DOHH2 (cell line): ENCODE data around the gene KRTAP5-2.

Experiments used
- H3F3A ChIP-seq: fragments of 200-600 bp; sonication (generic), shearing (Covaris generic); 2 replicates; pipeline ENCODE4 v1.6.0; 2016; ENCODE audit warnings: antibody characterized with exemption, mild to moderate bottlenecking; ENCODE audit not compliant: control insufficient read depth, insufficient read depth
- H3K27ac ChIP-seq: fragments of 200-600 bp; sonication (generic); 2 replicates; pipeline ENCODE4 v1.5.1; 2014; ENCODE audit warnings: low read depth, mild to moderate bottlenecking, low read length, moderate library complexity
- H3K27me3 ChIP-seq: fragments of 200-600 bp; sonication (generic); 2 replicates; pipeline ENCODE4 v1.6.1; 2014; ENCODE audit warnings: mild to moderate bottlenecking, low read length, mixed read lengths; ENCODE audit not compliant: control insufficient read depth
- H3K36me3 ChIP-seq: fragments of 200-600 bp; sonication (generic); 2 replicates; pipeline ENCODE4 v1.6.1; 2014; ENCODE audit warnings: mild to moderate bottlenecking, low read length, moderate library complexity, mixed read lengths; ENCODE audit not compliant: control insufficient read depth
- H3K4me1 ChIP-seq: fragments of 200-600 bp; sonication (generic); 2 replicates; pipeline ENCODE4 v1.6.1; 2014; ENCODE audit warnings: mild to moderate bottlenecking, low read length, mixed read lengths; ENCODE audit not compliant: control insufficient read depth
- H3K4me2 ChIP-seq: fragments of 200-600 bp; sonication (generic); 2 replicates; pipeline ENCODE4 v1.6.0; 2014; ENCODE audit warnings: mild to moderate bottlenecking, low read length, moderate library complexity
- H3K4me3 ChIP-seq: fragments of 200-600 bp; sonication (generic); 2 replicates; pipeline ENCODE4 v1.5.1; 2014; ENCODE audit warnings: mild to moderate bottlenecking, low read length, mixed read lengths
- H3K79me2 ChIP-seq: fragments of 200-600 bp; sonication (generic); 2 replicates; pipeline ENCODE4 v1.6.1; 2014; ENCODE audit warnings: mild to moderate bottlenecking, low read length, mixed read lengths; ENCODE audit not compliant: control insufficient read depth
- H3K9me2 ChIP-seq: fragments of 200-600 bp; sonication (generic); replicated peaks from 2 replicates; pipeline ENCODE4 v1.6.1; 2014; ENCODE audit warnings: mild to moderate bottlenecking, low read length, mixed read lengths; ENCODE audit not compliant: control insufficient read depth
- H3K9me3 ChIP-seq: fragments of 200-600 bp; sonication (generic); 2 replicates; pipeline ENCODE4 v1.6.1; 2014; ENCODE audit warnings: antibody characterized with exemption, low read length, mixed read lengths; ENCODE audit not compliant: control insufficient read depth, insufficient read depth
- H4K20me1 ChIP-seq: fragments of 200-600 bp; sonication (generic); 2 replicates; pipeline ENCODE4 v1.6.0; 2014; ENCODE audit warnings: low read depth, mild to moderate bottlenecking, antibody characterized with exemption, low read length, moderate library complexity; ENCODE audit not compliant: control insufficient read depth, insufficient read depth
- CTCF ChIP-seq: fragments of 200-600 bp; sonication (generic); IDR thresholded peaks from one replicate; pipeline ENCODE4 v1.5.1; 2014; ENCODE audit warnings: antibody characterized with exemption, mild to moderate bottlenecking, low read depth, low read length; ENCODE audit not compliant: poor library complexity, severe bottlenecking
- EZH2phosphoT487 ChIP-seq: fragments of 200-600 bp; sonication (generic); IDR thresholded peaks from 2 replicates; pipeline ENCODE4 v1.6.1; 2017; ENCODE audit warnings: borderline replicate concordance, mild to moderate bottlenecking, antibody characterized with exemption, low read length, moderate library complexity, mixed read lengths

KRTAP5-2 gene

GRCh38 chr11:1624621-1625020, 26.5 kb upstream of the KRTAP5-2 start:
- Histone ChIP-seq H3K4me2 (no peak overlapping the region), H3K4me1 (no peaks in the 10 kb centered on the region), H4K20me1 (no peaks in the 10 kb centered on the region), H3K9me2 (no peaks in the 10 kb centered on the region), H3K36me3 (no peaks in the 10 kb centered on the region), H3F3A (no peaks in the 10 kb centered on the region), H3K9me3 (no peaks in the 10 kb centered on the region), H3K79me2 (no peaks in the 10 kb centered on the region), H3K4me3 (no peak overlapping the region), H3K27me3 (no peaks in the 10 kb centered on the region), H3K27ac (no peak overlapping the region)
- TF ChIP-seq EZH2phosphoT487: no peak
- TF ChIP-seq CTCF: no peak

GRCh38 chr11:1623716-1624115, 25.6 kb upstream of the KRTAP5-2 start:
- no peak overlapping the region for H3K4me2 ChIP-seq
- no peak overlapping the region for H3K4me3 ChIP-seq
- H4K20me1 ChIP-seq: no peaks in the 10 kb centered on the region
- no peaks in the 10 kb centered on the region for H3K27me3 ChIP-seq
- no peaks in the 10 kb centered on the region for H3K4me1 ChIP-seq
- H3K9me2 ChIP-seq: no peaks in the 10 kb centered on the region
- no peaks in the 10 kb centered on the region for H3K9me3 ChIP-seq
- H3K79me2 ChIP-seq: no peaks in the 10 kb centered on the region
- no peak overlapping the region for H3K27ac ChIP-seq
- no peak for TF ChIP-seq CTCF
- no peak for TF ChIP-seq EZH2phosphoT487
- H3F3A ChIP-seq: no peaks in the 10 kb centered on the region
- H3K36me3 ChIP-seq: no peaks in the 10 kb centered on the region

GRCh38 chr11:1622086-1622485, 24.0 kb upstream of the KRTAP5-2 start, which contains the start of gene KRTAP5-4:
TSS of gene KRTAP5-4 (minus strand) at chr11:1622138. CDS start at chr11:1622093, 45 bp downstream.
- H3K4me2 ChIP-seq: no peak within 1 kb of the TSS

More at GRCh38 chr11:1622086-1622485, 24.0 kb upstream of the KRTAP5-2 start, which contains the start of gene KRTAP5-4:
- no peaks in the 10 kb centered on the region for H3K9me3 ChIP-seq
- no peak for TF ChIP-seq EZH2phosphoT487
- TF ChIP-seq CTCF: no peak
- no peaks in the 10 kb centered on the region for H3K9me2 ChIP-seq
- H3K79me2 ChIP-seq: no peaks in the 10 kb centered on the region
- H3K27me3 ChIP-seq: no peaks in the 10 kb centered on the region
- H3K27ac ChIP-seq: no peak within 1 kb of the TSS
- H4K20me1 ChIP-seq: no peaks in the 10 kb centered on the region
- no peaks in the 10 kb centered on the region for H3F3A ChIP-seq
- H3K4me1 ChIP-seq: no peaks in the 10 kb centered on the region
- no peak within 1 kb of the TSS for H3K4me3 ChIP-seq
- H3K36me3 ChIP-seq: no peaks in the 10 kb centered on the region
